ENCODE data around the gene HBB.
"Not testable (repeated sequence)": the region's sequence is repeated elsewhere in the genome, so short reads cannot be mapped to it uniquely, and the experiment has no call there.

HBB gene

GRCh38 chr11:5252192-5252918 is 25.5 kb upstream of the HBB start:
- no peak for TF ChIP-seq CTCF (IDR thresholded peaks at IDR 0.05; ENCODE audit: low read length, missing control alignments)
- no peak overlapping the region for H3K4me3 ChIP-seq (replicated peaks; ENCODE audit: low read depth, low read length)
- no peak for DNase-seq (ENCODE audit: low read depth)

GRCh38 chr11:5251746-5252145 is 24.9 kb upstream of the HBB start:
- no peak for DNase-seq (ENCODE audit: low read depth)
- no peak for TF ChIP-seq CTCF (IDR thresholded peaks at IDR 0.05; ENCODE audit: low read length, missing control alignments)
- H3K4me3 ChIP-seq (replicated peaks; ENCODE audit: low read depth, low read length), result no peak overlapping the region

- no peak overlapping the region for H3K4me3 ChIP-seq (replicated peaks; ENCODE audit: low read depth, low read length)
- DNase-seq (ENCODE audit: low read depth), result no peak
- no peak for TF ChIP-seq CTCF (IDR thresholded peaks at IDR 0.05; ENCODE audit: low read length, missing control alignments)
Observed at GRCh38 chr11:5250543-5251204, 23.8 kb upstream of the HBB start.

DNA sequence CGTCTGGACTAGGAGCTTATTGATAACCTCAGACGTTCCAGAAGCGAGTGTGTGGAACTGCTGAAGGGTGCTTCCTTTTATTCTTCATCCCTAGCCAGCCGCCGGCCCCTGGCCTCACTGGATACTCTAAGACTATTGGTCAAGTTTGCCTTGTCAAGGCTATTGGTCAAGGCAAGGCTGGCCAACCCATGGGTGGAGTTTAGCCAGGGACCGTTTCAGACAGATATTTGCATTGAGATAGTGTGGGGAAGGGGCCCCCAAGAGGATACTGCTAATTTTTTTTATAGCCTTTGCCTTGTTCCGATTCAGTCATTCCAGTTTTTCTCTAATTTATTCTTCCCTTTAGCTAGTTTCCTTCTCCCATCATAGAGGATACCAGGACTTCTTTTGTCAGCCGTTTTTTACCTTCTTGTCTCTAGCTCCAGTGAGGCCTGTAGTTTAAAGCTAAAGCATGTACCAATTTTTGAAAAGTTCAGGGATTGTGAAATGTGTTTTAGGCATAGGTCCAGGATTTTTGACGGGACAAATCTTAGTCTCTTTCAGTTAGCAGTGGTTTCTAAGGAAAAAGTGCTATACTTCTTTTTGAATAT is 23.0 kb upstream of the HBB start, which contains the start of gene HBG1:
HBG1 (minus strand) TSS at position 51 of the 590 bp plus-strand sequence. CDS start 53 bp downstream, outside the sequence.
- H3K4me3 ChIP-seq (replicated peaks; ENCODE audit: low read depth, low read length), result not testable (repeated sequence)
- DNase-seq (ENCODE audit: low read depth), result peak; percentile 29

DNA sequence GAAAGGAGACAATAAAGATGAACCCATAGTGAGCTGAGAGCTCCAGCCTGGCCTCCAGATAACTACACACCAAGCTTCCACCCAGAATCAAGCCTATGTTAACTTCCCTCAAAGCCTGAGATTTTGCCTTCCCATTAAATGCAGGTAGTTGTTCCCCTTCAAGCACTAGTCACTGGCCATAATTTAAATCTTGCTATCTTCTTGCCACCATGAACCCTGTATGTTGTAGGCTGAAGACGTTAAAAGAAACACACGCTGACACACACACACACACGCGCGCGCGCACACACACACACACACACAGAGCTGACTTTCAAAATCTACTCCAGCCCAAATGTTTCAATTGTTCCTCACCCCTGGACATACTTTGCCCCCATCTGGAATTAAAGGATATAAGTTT is 21.6 kb upstream of the HBB start:
- H3K4me3 ChIP-seq (replicated peaks; ENCODE audit: low read depth, low read length); DNase-seq (ENCODE audit: low read depth): not testable (repeated sequence)

GRCh38 chr11:5247472-5248192 is 20.8 kb upstream of the HBB start:
- DNase-seq (ENCODE audit: low read depth), result no peak
- TF ChIP-seq CTCF (IDR thresholded peaks at IDR 0.05; ENCODE audit: low read length, missing control alignments), result no peak
- H3K4me3 ChIP-seq (replicated peaks; ENCODE audit: low read depth, low read length), result no peak overlapping the region

DNA sequence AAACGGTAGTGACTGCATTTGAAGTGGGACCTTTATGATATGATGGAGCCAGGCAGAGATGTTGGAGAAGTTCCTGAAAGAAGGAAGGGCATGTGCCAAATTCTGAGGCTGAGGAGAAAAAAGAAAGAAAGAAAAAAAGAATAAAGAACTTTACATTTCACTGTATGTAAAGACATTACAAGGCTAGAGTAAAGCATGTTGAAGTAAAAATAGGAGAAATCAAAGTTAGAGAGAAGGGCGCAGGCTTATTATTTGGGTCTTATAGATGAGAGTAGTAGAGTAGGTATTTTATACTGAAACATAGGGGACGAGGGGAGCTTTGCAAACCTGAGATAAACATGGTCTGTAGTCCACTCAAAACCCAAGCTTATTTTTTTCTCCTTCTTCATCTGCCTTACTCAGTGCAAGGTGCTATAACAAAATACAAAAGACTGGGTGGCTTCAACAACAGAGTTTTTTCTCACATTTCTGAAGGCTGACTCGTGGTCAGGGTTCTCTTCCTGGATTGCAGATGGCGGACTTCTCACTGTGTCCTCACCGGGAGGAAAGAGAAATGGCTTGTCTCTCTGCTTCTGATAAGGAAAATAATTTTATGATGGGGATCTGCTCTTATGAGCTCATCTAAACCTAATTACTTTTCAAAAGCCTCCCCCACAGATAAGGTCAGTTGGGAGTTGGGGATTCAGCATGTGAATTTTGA is 20.1 kb upstream of the HBB start:
- H3K4me3 ChIP-seq (replicated peaks; ENCODE audit: low read depth, low read length), result no peak overlapping the region
- no peak for TF ChIP-seq CTCF (IDR thresholded peaks at IDR 0.05; ENCODE audit: low read length, missing control alignments)
- DNase-seq (ENCODE audit: low read depth), result no peak

Data from fibroblast of pulmonary artery (primary cell).